PC-3 (cell line): ENCODE measurements around the gene DAAM1. TPM values are rescaled to one million over a fixed set of nuclear protein-coding genes. Genes with fewer than 3 reads are reported as not detected.

ENCODE experiments used
- ATAC-seq: fragments of 200-7000 bp; cut with Tn5 transposase; 2 replicates; pipeline ENCODE4 v1.9.1; 2020; ENCODE audit warnings: mild to moderate bottlenecking, moderate library complexity
- BruUV-seq: library from RNA; stranded (reverse); fragments of 400-500 nt; replicated peaks from 2 replicates; lab custom pipeline; 2021; lab: Mats Ljungman, UMichigan
- CTCF ChIA-PET: fragments of 300-600 bp; sonication (Branson Sonifier 250); formaldehyde crosslinking; loops from one replicate; lab custom pipeline; 2022; ENCODE audit warnings: antibody characterized with exemption; lab: Charles Lee
- POLR2A ChIA-PET: fragments of 300-600 bp; sonication (Branson Sonifier 250); formaldehyde crosslinking; loops from one replicate; lab custom pipeline; 2022; ENCODE audit warnings: antibody characterized with exemption; ENCODE audit not compliant: unreplicated experiment; lab: Charles Lee
- DNase-seq: peaks from one replicate; pipeline ENCODE4 v3.0.0-alpha.2; 2015
- H2AFZ ChIP-seq: fragments of 300-600 bp; sonication (generic); 2 replicates; pipeline ENCODE4 v1.6.0; 2016; ENCODE audit warnings: antibody characterized with exemption, low read length
- H3F3A ChIP-seq: fragments of 300-600 bp; sonication (generic); one replicate; pipeline ENCODE4 v1.6.0; 2017; ENCODE audit warnings: antibody characterized with exemption, low read length, control low read depth, mild to moderate bottlenecking; ENCODE audit not compliant: unreplicated experiment
- H3K27ac ChIP-seq: fragments of 300-600 bp; sonication (generic); 2 replicates; pipeline ENCODE4 v1.5.1; 2016; ENCODE audit warnings: mild to moderate bottlenecking, low read length
- H3K27me3 ChIP-seq: fragments of 300-600 bp; sonication (generic); 2 replicates; pipeline ENCODE4 v1.6.1; 2016; ENCODE audit warnings: low read length, mixed read lengths
- H3K36me3 ChIP-seq: fragments of 300-600 bp; sonication (generic); 2 replicates; pipeline ENCODE4 v1.6.1; 2016; ENCODE audit warnings: low read depth, mixed run types, low read length, mixed read lengths
- H3K4me1 ChIP-seq: fragments of 300-600 bp; sonication (generic); 2 replicates; pipeline ENCODE4 v1.5.1; 2016; ENCODE audit warnings: low read length; ENCODE audit not compliant: insufficient read depth
- H3K4me2 ChIP-seq: fragments of 300-600 bp; sonication (generic); 2 replicates; pipeline ENCODE4 v1.6.0; 2016; ENCODE audit warnings: low read length
- H3K4me3 ChIP-seq: fragments of 300-600 bp; sonication (generic); 2 replicates; pipeline ENCODE4 v1.5.1; 2016; ENCODE audit warnings: mild to moderate bottlenecking, low read length, mixed read lengths
- H3K79me2 ChIP-seq: fragments of 300-600 bp; sonication (generic); 2 replicates; pipeline ENCODE4 v1.6.1; 2017; ENCODE audit warnings: low read length, mixed read lengths
- H3K9ac ChIP-seq: fragments of 300-600 bp; sonication (generic); 2 replicates; pipeline ENCODE4 v1.6.0; 2016; ENCODE audit warnings: mild to moderate bottlenecking, low read length
- H3K9me2 ChIP-seq: fragments of 300-600 bp; sonication (generic); replicated peaks from 2 replicates; pipeline ENCODE4 v1.6.1; 2016; ENCODE audit warnings: mixed run types, low read length, mixed read lengths
- H3K9me3 ChIP-seq: fragments of 300-600 bp; sonication (generic); 2 replicates; pipeline ENCODE4 v1.6.1; 2016; ENCODE audit warnings: low read length, mixed read lengths
- H4K20me1 ChIP-seq: fragments of 300-600 bp; sonication (generic); 2 replicates; pipeline ENCODE4 v1.6.1; 2016; ENCODE audit warnings: low read length, mixed read lengths
- EZH2 ChIP-seq: fragments of 300-600 bp; sonication (generic); IDR thresholded peaks from one replicate; pipeline ENCODE4 v1.6.1; 2017; ENCODE audit warnings: antibody characterized with exemption, mild to moderate bottlenecking, low read length; ENCODE audit not compliant: unreplicated experiment
- EZH2phosphoT487 ChIP-seq: fragments of 300-600 bp; sonication (generic); IDR thresholded peaks from 2 replicates; pipeline ENCODE4 v1.6.1; 2018; ENCODE audit warnings: mild to moderate bottlenecking, antibody characterized with exemption, low read length, borderline replicate concordance
- intact Hi-C: fragments of 100-400 bp; cut with micrococcal nuclease; formaldehyde crosslinking; loops from 2 replicates; pipeline ENCODE4 v1.9.0; 2023
- total RNA-seq: library from RNA; depleted of rRNA; stranded (reverse); fragments of >200 nt; gene quantifications from 2 replicates; pipeline ENCODE4 v1.2.3, GENCODE V29; 2014
- TF ChIP-seq, protein P1 (sequence below): fragments of 300-600 bp; sonication (generic); conservative IDR thresholded peaks from 2 replicates; pipeline ENCODE4 v1.5.1; 2017; ENCODE audit warnings: antibody characterized with exemption, low read depth, mild to moderate bottlenecking, low read length

Gene DAAM1
- total RNA-seq, 1 experiment from 2014 or later = 32.7 TPM

DNA sequence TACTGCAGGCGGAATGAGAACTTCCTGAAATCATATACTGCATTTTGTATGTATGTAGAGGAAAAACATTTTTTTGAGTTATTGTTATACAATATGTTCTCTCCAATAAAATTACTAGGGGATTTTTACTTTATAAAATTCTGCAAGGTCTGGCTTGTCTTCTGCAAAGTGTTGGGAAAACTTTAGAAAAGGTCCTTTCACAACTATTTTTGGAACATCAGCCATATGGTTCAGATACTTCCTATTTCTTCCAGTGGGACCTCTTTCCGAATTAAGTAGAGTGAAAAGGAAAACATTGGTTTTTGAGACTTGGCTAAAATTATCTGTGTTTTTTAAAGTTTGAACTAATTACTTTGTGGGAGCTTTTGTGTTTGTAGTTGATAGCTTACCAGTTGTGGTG is 52.7 kb downstream of the DAAM1 start:
- no peaks in the 10 kb centered on the region for H3F3A ChIP-seq
- ChIA-PET CTCF (no interaction called here), POLR2A (no interaction called here)
- no peaks in the 10 kb centered on the region for H3K9me2 ChIP-seq
- H3K27me3 ChIP-seq = no peaks in the 10 kb centered on the region
- peaks cover 27% of the 10 kb centered on the region for H3K4me1 ChIP-seq
- no peaks in the 10 kb centered on the region for H3K36me3 ChIP-seq
- H3K4me2 ChIP-seq = no peak overlapping the region
- intact Hi-C loops = no loop called here
- no peak for ATAC-seq
- H3K27ac ChIP-seq = no peak overlapping the region
- no peaks in the 10 kb centered on the region for H3K9me3 ChIP-seq
- H3K9ac ChIP-seq = no peak overlapping the region
- BruUV-seq = no TSS peak
- H2AFZ ChIP-seq = no peak overlapping the region
- no peak overlapping the region for H3K4me3 ChIP-seq
- H3K79me2 ChIP-seq = peaks cover 9% of the 10 kb centered on the region
- TF ChIP-seq EZH2 (no peak), EZH2phosphoT487 (no peak)
- TF ChIP-seq, protein P1, sequence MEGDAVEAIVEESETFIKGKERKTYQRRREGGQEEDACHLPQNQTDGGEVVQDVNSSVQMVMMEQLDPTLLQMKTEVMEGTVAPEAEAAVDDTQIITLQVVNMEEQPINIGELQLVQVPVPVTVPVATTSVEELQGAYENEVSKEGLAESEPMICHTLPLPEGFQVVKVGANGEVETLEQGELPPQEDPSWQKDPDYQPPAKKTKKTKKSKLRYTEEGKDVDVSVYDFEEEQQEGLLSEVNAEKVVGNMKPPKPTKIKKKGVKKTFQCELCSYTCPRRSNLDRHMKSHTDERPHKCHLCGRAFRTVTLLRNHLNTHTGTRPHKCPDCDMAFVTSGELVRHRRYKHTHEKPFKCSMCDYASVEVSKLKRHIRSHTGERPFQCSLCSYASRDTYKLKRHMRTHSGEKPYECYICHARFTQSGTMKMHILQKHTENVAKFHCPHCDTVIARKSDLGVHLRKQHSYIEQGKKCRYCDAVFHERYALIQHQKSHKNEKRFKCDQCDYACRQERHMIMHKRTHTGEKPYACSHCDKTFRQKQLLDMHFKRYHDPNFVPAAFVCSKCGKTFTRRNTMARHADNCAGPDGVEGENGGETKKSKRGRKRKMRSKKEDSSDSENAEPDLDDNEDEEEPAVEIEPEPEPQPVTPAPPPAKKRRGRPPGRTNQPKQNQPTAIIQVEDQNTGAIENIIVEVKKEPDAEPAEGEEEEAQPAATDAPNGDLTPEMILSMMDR = no peak
- H4K20me1 ChIP-seq = no peaks in the 10 kb centered on the region
- no peak for DNase-seq

DNA sequence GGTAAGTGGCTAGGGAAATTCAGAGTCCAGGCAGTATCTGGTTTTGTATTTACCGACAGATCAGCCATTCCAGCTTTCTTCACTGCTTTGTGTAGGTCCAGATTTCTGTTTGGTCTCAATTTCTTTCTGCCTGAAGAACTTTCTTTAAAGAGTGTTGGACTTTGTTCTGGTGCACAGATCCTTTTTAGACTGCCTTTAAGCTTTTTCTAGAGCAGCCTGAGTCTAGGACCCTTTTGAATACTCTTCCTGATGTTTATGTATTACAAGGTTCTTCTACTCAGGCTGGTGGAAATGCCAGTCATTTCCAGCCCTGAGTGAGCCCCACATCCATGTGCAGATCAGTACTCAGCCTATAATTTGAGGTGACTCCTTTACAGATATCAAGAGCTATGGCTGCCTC is 54.7 kb downstream of the DAAM1 start:
- no peaks in the 10 kb centered on the region for H3K9me3 ChIP-seq
- no peak overlapping the region for H3K9ac ChIP-seq
- TF ChIP-seq, protein P1 = no peak
- no peak for TF ChIP-seq EZH2phosphoT487
- no peak for TF ChIP-seq EZH2
- BruUV-seq = no TSS peak
- ChIA-PET POLR2A (no interaction called here), CTCF (no interaction called here)
- H3K4me1 ChIP-seq = peaks cover 42% of the 10 kb centered on the region
- DNase-seq = no peak
- no peak overlapping the region for H3K27ac ChIP-seq
- H3K4me3 ChIP-seq = no peak overlapping the region
- no peak overlapping the region for H3K4me2 ChIP-seq
- H4K20me1 ChIP-seq = no peaks in the 10 kb centered on the region
- intact Hi-C loops = no loop called here
- no peaks in the 10 kb centered on the region for H3K36me3 ChIP-seq
- H3F3A ChIP-seq = no peaks in the 10 kb centered on the region
- no peaks in the 10 kb centered on the region for H3K9me2 ChIP-seq
- ATAC-seq = no peak
- H2AFZ ChIP-seq = no peak overlapping the region
- no peaks in the 10 kb centered on the region for H3K27me3 ChIP-seq
- H3K79me2 ChIP-seq = peaks cover 13% of the 10 kb centered on the region; the same call in 1 of the 2 replicates

DNA sequence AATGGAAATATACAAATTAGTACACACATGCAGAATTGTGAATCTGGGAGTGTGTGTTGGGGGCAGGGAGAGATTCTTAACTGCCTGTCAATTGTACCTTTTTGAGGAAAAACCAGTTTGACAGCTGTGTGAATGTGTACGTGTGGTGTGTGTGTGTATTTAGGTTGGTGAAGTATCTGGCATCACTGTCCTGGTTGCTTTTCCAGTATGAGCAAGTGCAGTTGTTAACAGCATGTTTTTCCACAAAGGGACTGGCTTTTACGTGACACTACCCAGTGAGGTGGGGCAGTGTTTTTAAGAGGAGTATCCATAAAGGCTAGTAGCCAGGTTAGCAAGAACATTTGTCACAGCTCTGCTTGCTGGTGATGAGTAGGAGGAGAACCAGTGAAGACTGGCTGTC is 56.1 kb downstream of the DAAM1 start:
- Histone ChIP-seq H3K27ac (peak overlapping the region; percentile 46), H3K36me3 (no peaks in the 10 kb centered on the region), H3K4me3 (peak overlapping the region; percentile 0; the same call in 1 of the 2 replicates), H3K4me1 (peaks cover 46% of the 10 kb centered on the region), H4K20me1 (no peaks in the 10 kb centered on the region), H2AFZ (no peak overlapping the region), H3K9me3 (no peaks in the 10 kb centered on the region), H3K79me2 (peaks cover 13% of the 10 kb centered on the region; the same call in 1 of the 2 replicates), H3K9me2 (no peaks in the 10 kb centered on the region), H3K9ac (no peak overlapping the region), H3K4me2 (peak overlapping the region; percentile 38), H3K27me3 (no peaks in the 10 kb centered on the region), H3F3A (no peaks in the 10 kb centered on the region)
- no peak for TF ChIP-seq EZH2phosphoT487
- TF ChIP-seq, protein P1 = no peak
- no peak for TF ChIP-seq EZH2
- BruUV-seq = no TSS peak
- ATAC-seq (peak; percentile 72), DNase-seq (peak; percentile 99)
- POLR2A ChIA-PET = interaction anchor here (0.6 kb wide), 1 partner anchor 421 kb away, joined by 9 read pairs; no protein-coding TSS in a partner anchor
- CTCF ChIA-PET = interaction anchor here (0.6 to 1.0 kb wide), 3 partner anchors 180 to 801 kb away, joined by 3 to 5 read pairs (median 4); no protein-coding TSS in a partner anchor
- intact Hi-C loops = no loop called here
